PC-3 (cell line): ENCODE measurements around the gene CDR2L. TPM values are rescaled to one million over a fixed set of nuclear protein-coding genes. Genes with fewer than 3 reads are reported as not detected.

Experiments
- ATAC-seq: fragments of 200-7000 bp; cut with Tn5 transposase; 2 replicates; pipeline ENCODE4 v1.9.1; 2020; ENCODE audit warnings: mild to moderate bottlenecking, moderate library complexity
- BruUV-seq: library from RNA; stranded (reverse); fragments of 400-500 nt; replicated peaks from 2 replicates; lab custom pipeline; 2021; lab: Mats Ljungman, UMichigan
- CTCF ChIA-PET: fragments of 300-600 bp; sonication (Branson Sonifier 250); formaldehyde crosslinking; loops from one replicate; lab custom pipeline; 2022; ENCODE audit warnings: antibody characterized with exemption; lab: Charles Lee
- POLR2A ChIA-PET: fragments of 300-600 bp; sonication (Branson Sonifier 250); formaldehyde crosslinking; loops from one replicate; lab custom pipeline; 2022; ENCODE audit warnings: antibody characterized with exemption; ENCODE audit not compliant: unreplicated experiment; lab: Charles Lee
- DNase-seq: peaks from one replicate; pipeline ENCODE4 v3.0.0-alpha.2; 2015
- H2AFZ ChIP-seq: fragments of 300-600 bp; sonication (generic); 2 replicates; pipeline ENCODE4 v1.6.0; 2016; ENCODE audit warnings: antibody characterized with exemption, low read length
- H3F3A ChIP-seq: fragments of 300-600 bp; sonication (generic); one replicate; pipeline ENCODE4 v1.6.0; 2017; ENCODE audit warnings: antibody characterized with exemption, low read length, control low read depth, mild to moderate bottlenecking; ENCODE audit not compliant: unreplicated experiment
- H3K27ac ChIP-seq: fragments of 300-600 bp; sonication (generic); 2 replicates; pipeline ENCODE4 v1.5.1; 2016; ENCODE audit warnings: mild to moderate bottlenecking, low read length
- H3K27me3 ChIP-seq: fragments of 300-600 bp; sonication (generic); 2 replicates; pipeline ENCODE4 v1.6.1; 2016; ENCODE audit warnings: low read length, mixed read lengths
- H3K36me3 ChIP-seq: fragments of 300-600 bp; sonication (generic); 2 replicates; pipeline ENCODE4 v1.6.1; 2016; ENCODE audit warnings: low read depth, mixed run types, low read length, mixed read lengths
- H3K4me1 ChIP-seq: fragments of 300-600 bp; sonication (generic); 2 replicates; pipeline ENCODE4 v1.5.1; 2016; ENCODE audit warnings: low read length; ENCODE audit not compliant: insufficient read depth
- H3K4me2 ChIP-seq: fragments of 300-600 bp; sonication (generic); 2 replicates; pipeline ENCODE4 v1.6.0; 2016; ENCODE audit warnings: low read length
- H3K4me3 ChIP-seq: fragments of 300-600 bp; sonication (generic); 2 replicates; pipeline ENCODE4 v1.5.1; 2016; ENCODE audit warnings: mild to moderate bottlenecking, low read length, mixed read lengths
- H3K79me2 ChIP-seq: fragments of 300-600 bp; sonication (generic); 2 replicates; pipeline ENCODE4 v1.6.1; 2017; ENCODE audit warnings: low read length, mixed read lengths
- H3K9ac ChIP-seq: fragments of 300-600 bp; sonication (generic); 2 replicates; pipeline ENCODE4 v1.6.0; 2016; ENCODE audit warnings: mild to moderate bottlenecking, low read length
- H3K9me2 ChIP-seq: fragments of 300-600 bp; sonication (generic); replicated peaks from 2 replicates; pipeline ENCODE4 v1.6.1; 2016; ENCODE audit warnings: mixed run types, low read length, mixed read lengths
- H3K9me3 ChIP-seq: fragments of 300-600 bp; sonication (generic); 2 replicates; pipeline ENCODE4 v1.6.1; 2016; ENCODE audit warnings: low read length, mixed read lengths
- H4K20me1 ChIP-seq: fragments of 300-600 bp; sonication (generic); 2 replicates; pipeline ENCODE4 v1.6.1; 2016; ENCODE audit warnings: low read length, mixed read lengths
- EZH2 ChIP-seq: fragments of 300-600 bp; sonication (generic); IDR thresholded peaks from one replicate; pipeline ENCODE4 v1.6.1; 2017; ENCODE audit warnings: antibody characterized with exemption, mild to moderate bottlenecking, low read length; ENCODE audit not compliant: unreplicated experiment
- EZH2phosphoT487 ChIP-seq: fragments of 300-600 bp; sonication (generic); IDR thresholded peaks from 2 replicates; pipeline ENCODE4 v1.6.1; 2018; ENCODE audit warnings: mild to moderate bottlenecking, antibody characterized with exemption, low read length, borderline replicate concordance
- intact Hi-C: fragments of 100-400 bp; cut with micrococcal nuclease; formaldehyde crosslinking; loops from 2 replicates; pipeline ENCODE4 v1.9.0; 2023
- total RNA-seq: library from RNA; depleted of rRNA; stranded (reverse); fragments of >200 nt; gene quantifications from 2 replicates; pipeline ENCODE4 v1.2.3, GENCODE V29; 2014
- TF ChIP-seq, protein P1 (sequence below): fragments of 300-600 bp; sonication (generic); conservative IDR thresholded peaks from 2 replicates; pipeline ENCODE4 v1.5.1; 2017; ENCODE audit warnings: antibody characterized with exemption, low read depth, mild to moderate bottlenecking, low read length

The CDR2L gene
- total RNA-seq, 1 experiment from 2014 or later, result 35.8 TPM

DNA sequence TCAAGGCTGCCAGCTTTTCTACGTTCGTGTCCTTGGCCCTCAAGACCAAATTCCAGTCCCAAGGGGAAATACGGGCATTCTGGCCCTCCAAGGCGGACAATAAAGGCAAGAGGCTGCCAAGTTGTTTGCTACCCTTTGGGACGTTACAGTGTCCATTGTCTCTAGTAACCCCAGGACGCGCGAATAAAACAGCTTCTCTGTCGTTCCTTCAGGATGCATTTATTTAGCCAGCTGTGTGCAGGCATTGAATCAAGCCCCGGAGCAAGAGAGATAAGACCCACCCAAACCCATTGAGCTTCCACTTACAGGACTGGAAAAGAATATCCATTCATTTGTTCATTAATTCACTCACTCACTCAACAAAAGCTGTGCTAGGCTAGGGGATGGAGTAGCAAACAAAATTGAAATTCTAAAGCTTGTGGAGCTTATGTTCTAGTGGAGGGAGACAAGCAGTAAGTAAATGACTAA is 25.7 kb downstream of the CDR2L start:
- intact Hi-C loops, result loop anchor here (1.0 to 2.0 kb wide), 2 partner anchors 11 to 52 kb away; no protein-coding TSS in a partner anchor
- H2AFZ ChIP-seq, result peak overlapping the region; percentile 98
- DNase-seq (no peak), ATAC-seq (peak; percentile 0; the same call in 1 of the 2 replicates)
- H3K4me1 ChIP-seq, result peaks cover 30% of the 10 kb centered on the region
- H3K79me2 ChIP-seq, result peaks cover 38% of the 10 kb centered on the region
- TF ChIP-seq, protein P1, sequence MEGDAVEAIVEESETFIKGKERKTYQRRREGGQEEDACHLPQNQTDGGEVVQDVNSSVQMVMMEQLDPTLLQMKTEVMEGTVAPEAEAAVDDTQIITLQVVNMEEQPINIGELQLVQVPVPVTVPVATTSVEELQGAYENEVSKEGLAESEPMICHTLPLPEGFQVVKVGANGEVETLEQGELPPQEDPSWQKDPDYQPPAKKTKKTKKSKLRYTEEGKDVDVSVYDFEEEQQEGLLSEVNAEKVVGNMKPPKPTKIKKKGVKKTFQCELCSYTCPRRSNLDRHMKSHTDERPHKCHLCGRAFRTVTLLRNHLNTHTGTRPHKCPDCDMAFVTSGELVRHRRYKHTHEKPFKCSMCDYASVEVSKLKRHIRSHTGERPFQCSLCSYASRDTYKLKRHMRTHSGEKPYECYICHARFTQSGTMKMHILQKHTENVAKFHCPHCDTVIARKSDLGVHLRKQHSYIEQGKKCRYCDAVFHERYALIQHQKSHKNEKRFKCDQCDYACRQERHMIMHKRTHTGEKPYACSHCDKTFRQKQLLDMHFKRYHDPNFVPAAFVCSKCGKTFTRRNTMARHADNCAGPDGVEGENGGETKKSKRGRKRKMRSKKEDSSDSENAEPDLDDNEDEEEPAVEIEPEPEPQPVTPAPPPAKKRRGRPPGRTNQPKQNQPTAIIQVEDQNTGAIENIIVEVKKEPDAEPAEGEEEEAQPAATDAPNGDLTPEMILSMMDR, result no peak
- TF ChIP-seq EZH2phosphoT487 (no peak), EZH2 (no peak)
- POLR2A ChIA-PET, result interaction anchor here (0.6 to 1.1 kb wide), 2 partner anchors 11 to 22 kb away, joined by 3 to 4 read pairs; no protein-coding TSS in a partner anchor
- peak overlapping the region; percentile 68 for H3K27ac ChIP-seq
- no peaks in the 10 kb centered on the region for H3K9me3 ChIP-seq
- H3K4me2 ChIP-seq, result peak overlapping the region; percentile 93
- H3F3A ChIP-seq, result peaks cover 4% of the 10 kb centered on the region
- peak overlapping the region; percentile 87 for H3K4me3 ChIP-seq
- H3K9me2 ChIP-seq, result no peaks in the 10 kb centered on the region
- no peaks in the 10 kb centered on the region for H4K20me1 ChIP-seq
- no peaks in the 10 kb centered on the region for H3K27me3 ChIP-seq
- peak overlapping the region; percentile 84 for H3K9ac ChIP-seq
- CTCF ChIA-PET, result interaction anchor here (0.7 to 2.0 kb wide), 4 partner anchors 11 to 159 kb away, joined by 3 to 10 read pairs (median 6); no protein-coding TSS in a partner anchor
- TSS peak; percentile 79 for BruUV-seq
- H3K36me3 ChIP-seq, result peaks cover 7% of the 10 kb centered on the region; the same call in 1 of the 2 replicates

DNA sequence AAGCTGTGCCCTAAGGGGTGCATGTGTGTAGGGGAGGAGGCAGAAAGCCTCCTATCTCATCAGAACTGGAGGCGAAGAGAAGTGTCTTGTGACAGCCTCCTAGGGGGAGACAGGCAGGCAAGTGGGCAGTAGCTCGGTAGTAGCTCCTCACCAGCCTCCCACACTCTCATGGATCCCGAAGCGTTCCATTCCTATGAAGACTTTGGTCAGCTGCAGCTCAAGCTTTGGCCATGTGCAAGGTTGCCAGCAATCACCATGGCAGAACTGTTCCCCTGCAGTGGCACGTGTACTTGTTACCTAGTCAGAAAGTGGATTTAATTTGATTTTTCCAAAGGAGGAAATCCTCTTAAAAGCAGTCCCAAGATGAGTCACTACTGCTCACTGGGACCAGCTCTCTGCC is 31.7 kb downstream of the CDR2L start:
- Histone ChIP-seq H3K4me3 (no peak overlapping the region), H3K9me2 (no peaks in the 10 kb centered on the region), H3K4me2 (no peak overlapping the region), H3K27me3 (no peaks in the 10 kb centered on the region), H3K4me1 (peaks cover 6% of the 10 kb centered on the region), H3K9ac (no peak overlapping the region), H3K27ac (no peak overlapping the region), H3K79me2 (peaks cover 23% of the 10 kb centered on the region), H2AFZ (no peak overlapping the region), H3K36me3 (peaks cover 42% of the 10 kb centered on the region), H3F3A (no peaks in the 10 kb centered on the region), H3K9me3 (no peaks in the 10 kb centered on the region), H4K20me1 (no peaks in the 10 kb centered on the region)
- intact Hi-C loops, result no loop called here
- POLR2A ChIA-PET, result no interaction called here
- no TSS peak for BruUV-seq
- TF ChIP-seq, protein P1, result no peak
- TF ChIP-seq EZH2phosphoT487 (no peak), EZH2 (no peak)
- DNase-seq (no peak), ATAC-seq (no peak)
- CTCF ChIA-PET, result interaction anchor here (0.6 to 0.9 kb wide), 2 partner anchors 58 to 97 kb away, joined by 3 to 4 read pairs; no protein-coding TSS in a partner anchor

DNA sequence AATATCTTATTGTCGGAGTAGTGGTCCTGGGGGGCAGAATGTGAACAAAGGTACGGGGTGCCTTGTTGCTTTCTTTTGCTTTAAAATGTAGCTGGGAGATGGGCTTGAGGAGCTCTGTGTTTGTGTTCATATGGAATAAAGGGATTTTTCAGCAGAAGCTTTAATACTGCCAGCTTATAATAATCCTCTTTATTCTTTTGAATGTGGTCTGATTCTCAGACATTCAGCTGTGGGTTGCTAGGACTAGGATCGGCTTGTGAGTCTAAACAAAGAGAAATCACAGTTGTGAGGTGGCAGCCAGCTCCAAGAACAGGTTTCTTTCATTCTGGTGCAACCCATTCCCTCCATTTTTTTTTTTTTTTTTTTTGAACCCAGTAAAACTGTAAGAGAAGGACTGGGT is 32.3 kb downstream of the CDR2L start:
- Histone ChIP-seq H3K9ac (no peak overlapping the region), H3K4me2 (no peak overlapping the region), H3K9me2 (no peaks in the 10 kb centered on the region), H3K4me1 (peaks cover 11% of the 10 kb centered on the region), H4K20me1 (no peaks in the 10 kb centered on the region), H3K9me3 (no peaks in the 10 kb centered on the region), H3K4me3 (no peak overlapping the region), H3K36me3 (peaks cover 42% of the 10 kb centered on the region), H2AFZ (no peak overlapping the region), H3K27me3 (no peaks in the 10 kb centered on the region), H3F3A (no peaks in the 10 kb centered on the region), H3K79me2 (peaks cover 18% of the 10 kb centered on the region), H3K27ac (no peak overlapping the region)
- ATAC-seq, result no peak
- no peak for DNase-seq
- no peak for TF ChIP-seq EZH2
- CTCF ChIA-PET, result no interaction called here
- POLR2A ChIA-PET, result no interaction called here
- intact Hi-C loops, result no loop called here
- no TSS peak for BruUV-seq
